Measurements from ENCODE around the gene MARK1.
"Not testable (repeated sequence)": the region's sequence is repeated elsewhere in the genome, so short reads cannot be mapped to it uniquely, and the experiment has no call there.

Gene MARK1

GRCh38 chr1:220631238-220631815 lies 103.4 kb downstream of the MARK1 start:
- no peak for DNase-seq

DNA sequence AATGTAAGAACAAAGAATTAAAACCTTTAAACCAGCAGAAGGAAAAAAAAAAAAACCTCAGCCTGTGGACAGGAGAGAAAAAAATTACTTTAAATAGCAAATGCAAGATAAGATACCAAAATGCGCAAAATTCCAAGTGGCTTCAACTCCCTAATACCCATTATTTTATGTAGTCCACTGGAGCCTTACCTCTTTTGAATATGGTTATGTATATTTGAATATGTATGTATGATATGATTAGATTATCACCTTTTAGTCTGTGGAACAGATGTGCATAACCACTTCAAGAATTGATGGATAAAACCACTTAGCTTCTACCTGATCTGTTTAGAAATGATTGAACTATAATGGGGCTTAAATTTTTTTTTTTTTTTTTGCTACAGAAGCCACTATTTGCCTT lies 109.8 kb downstream of the MARK1 start:
- no peak for DNase-seq

GRCh38 chr1:220642285-220642684 lies 114.3 kb downstream of the MARK1 start:
- no peak for DNase-seq

DNA sequence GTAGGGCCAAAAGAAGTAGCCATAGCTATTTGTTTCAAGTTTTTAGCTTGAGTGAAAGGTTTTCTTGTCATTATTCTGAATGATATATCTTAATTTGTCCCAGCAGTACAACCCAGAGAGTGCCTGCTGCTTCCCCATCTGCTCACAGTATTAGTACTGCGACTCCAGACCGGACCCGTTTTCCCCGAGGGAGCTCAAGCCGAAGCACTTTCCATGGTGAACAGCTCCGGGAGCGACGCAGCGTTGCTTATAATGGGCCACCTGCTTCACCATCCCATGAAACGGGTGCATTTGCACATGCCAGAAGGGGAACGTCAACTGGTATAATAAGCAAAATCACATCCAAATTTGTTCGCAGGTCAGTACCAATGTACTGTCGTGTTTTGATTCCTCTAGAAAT lies 125.1 kb downstream of the MARK1 start:
- no peak for DNase-seq

DNA sequence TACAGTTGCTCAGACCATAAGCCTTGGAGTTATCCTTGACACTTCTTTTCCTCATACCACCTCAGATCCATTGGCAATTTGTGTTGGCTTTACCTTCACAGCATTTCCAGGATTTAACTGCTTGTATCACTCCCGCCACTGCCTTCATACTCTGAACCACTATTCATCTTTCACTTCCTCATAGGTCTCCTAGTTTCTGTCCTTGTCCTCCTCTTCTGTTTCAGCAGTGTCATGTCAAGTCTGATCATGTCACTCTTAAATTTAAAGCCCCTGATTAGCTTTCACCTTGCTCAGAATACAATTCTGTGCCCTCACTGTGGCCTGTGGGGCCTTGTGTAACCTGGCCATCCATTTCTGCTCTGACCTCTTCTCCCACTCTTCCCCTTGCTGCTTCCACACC lies 127.6 kb downstream of the MARK1 start:
- no peak for DNase-seq

GRCh38 chr1:220655961-220656740 lies 128.2 kb downstream of the MARK1 start:
- DNase-seq, result no peak

GRCh38 chr1:220666349-220666748 lies 138.4 kb downstream of the MARK1 start:
- DNase-seq, result no peak

- no peak for DNase-seq
These were observed 141.1 kb downstream of the MARK1 start for GRCh38 chr1:220669005-220669404.

GRCh38 chr1:220670365-220670764 lies 142.4 kb downstream of the MARK1 start:
- no peak for DNase-seq

- DNase-seq, result no peak
These were observed 146.0 kb downstream of the MARK1 start for GRCh38 chr1:220673921-220674320.

- DNase-seq, result no peak
These were observed 149.3 kb downstream of the MARK1 start for GRCh38 chr1:220677251-220677650.

DNA sequence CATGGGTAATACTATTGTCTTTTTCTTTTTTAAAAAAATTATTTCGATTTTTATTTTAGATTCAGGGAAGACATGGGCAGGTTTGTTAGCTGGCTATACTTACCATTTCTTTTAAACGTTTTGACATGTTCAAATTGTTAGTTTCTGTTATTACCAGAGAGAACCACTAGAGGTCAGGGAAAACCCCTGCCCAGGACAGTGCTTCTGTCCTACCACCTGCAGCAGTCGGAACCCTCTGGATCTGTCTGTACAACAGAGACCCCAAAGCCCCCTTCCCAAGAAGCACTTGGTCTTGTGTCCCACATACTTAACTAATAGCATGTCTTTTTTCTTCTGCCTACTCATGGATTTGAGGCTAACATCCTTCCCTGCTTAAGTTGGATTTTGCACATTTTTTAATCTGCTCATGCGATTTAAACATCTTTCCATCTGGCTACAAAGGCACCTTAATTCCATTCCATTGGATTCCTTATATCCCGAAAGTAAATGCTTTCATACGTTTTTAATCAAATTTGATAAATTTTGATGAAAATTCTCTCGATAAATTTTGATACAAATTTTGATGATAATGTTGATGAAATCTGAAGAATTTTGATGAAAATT lies 152.2 kb downstream of the MARK1 start:
- peak; percentile 28 for DNase-seq

GRCh38 chr1:220681220-220681880 lies 153.4 kb downstream of the MARK1 start:
- DNase-seq, result no peak

GRCh38 chr1:220682901-220683576 lies 155.1 kb downstream of the MARK1 start:
- DNase-seq, result no peak

DNA sequence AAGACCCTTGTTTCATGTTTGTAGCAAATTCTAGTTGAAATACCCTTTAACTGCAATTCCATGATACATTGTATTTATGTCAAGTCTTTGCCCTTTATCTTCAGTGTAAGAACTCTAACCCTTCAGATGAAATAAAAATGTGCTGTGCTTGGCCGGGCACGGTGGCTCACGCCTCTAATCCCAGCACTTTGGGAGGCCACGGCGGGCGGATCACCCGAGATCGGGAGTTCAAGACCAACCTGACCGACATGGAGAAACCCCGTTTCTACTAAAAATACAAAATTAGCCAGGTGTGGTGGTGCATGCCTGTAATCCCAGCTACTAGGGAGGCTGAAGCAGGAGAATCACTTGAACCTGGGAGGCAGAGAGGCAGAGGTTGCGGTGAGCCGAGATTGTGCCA lies 155.8 kb downstream of the MARK1 start:
- not testable (repeated sequence) for DNase-seq

GRCh38 chr1:220684890-220685289 lies 157.0 kb downstream of the MARK1 start:
- DNase-seq, result no peak

- no peak for DNase-seq
These were observed 157.9 kb downstream of the MARK1 start for GRCh38 chr1:220685879-220686278.

- DNase-seq, result no peak
These were observed 159.9 kb downstream of the MARK1 start for GRCh38 chr1:220687809-220688208.

GRCh38 chr1:220689666-220690065 lies 161.7 kb downstream of the MARK1 start:
- no peak for DNase-seq

DNA sequence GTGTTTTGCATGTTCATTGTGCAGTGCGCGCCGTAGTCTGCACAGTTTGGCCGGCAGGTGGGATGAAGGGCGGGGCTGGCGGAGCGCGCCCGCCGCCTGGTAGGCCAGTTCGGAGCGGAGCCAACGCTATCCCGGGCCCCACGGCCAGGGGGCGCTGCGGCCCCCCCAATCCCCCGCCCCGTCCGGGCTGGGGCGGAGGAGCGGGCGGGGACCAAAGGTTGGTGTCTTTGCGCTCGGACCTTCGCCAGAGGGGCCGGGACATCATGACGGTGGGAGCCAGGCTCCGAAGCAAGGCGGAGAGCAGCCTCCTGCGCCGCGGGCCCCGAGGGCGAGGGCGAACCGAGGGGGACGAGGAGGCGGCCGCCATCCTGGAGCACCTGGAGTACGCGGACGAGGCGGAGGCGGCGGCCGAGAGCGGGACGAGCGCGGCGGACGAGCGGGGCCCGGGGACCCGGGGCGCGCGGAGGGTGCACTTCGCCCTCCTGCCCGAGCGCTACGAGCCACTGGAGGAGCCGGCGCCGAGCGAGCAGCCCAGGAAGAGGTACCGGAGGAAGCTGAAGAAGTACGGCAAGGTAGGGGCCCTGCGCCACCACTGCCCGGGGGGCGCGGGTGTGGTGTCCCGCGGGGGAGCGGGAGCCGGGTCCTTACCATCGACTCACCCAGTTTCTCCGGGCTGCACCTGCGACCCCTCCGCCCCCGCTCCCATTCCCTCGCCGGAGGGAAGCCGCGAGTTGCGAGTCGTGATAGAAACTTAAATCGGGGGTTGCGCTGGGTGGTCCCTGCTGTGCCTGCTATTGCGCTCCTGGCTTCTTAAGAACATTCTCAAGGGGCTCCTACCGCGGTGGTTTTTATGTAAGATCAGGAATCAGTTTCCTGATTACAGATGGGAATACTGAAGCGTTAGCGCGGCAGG lies 162.5 kb downstream of the MARK1 start, which contains the start of gene C1orf115:
C1orf115 (plus strand) TSS at position 224 of the 913 bp plus-strand sequence; CDS start at position 264, 40 bp downstream.
- DNase-seq, result peak; percentile 86

DNA sequence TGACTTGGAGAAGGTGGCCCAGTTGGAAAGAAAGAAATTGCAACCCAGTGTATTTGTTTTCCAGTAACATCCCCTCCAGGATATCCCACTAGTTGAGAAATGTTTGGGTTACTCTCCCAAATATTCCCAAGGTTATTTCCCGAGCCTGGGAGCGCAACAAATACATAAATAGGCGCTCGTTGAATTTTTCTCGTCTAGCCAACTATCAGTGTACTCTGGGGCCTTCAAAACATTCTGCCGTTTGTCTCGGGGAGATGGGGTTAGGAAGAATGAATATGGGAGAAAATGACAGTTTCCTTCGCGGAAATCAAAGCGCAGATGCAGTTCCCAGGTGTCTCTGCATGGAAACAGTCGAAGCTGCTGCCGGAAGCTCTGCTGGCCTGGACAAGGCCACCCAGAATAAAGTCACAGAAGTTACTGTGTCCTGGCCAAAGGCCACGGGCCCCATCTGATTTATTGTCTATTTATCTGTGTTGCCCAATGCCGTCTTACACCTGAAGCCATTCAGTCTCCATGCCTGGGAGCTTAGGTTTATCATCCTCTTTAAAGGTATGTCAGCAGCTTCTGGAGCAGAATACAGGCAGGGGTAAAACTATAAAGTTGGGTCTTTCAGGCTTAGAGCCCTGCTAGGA lies 163.2 kb downstream of the MARK1 start:
- no peak for DNase-seq
